HEK293 (cell line): Measurements from ENCODE around the gene MAPRE3.

Experiments
- EGR2 ChIP-seq: fragments of 450-650 bp; formaldehyde crosslinking; IDR thresholded peaks from 2 replicates; pipeline ENCODE4 v1.5.1; 2016; ENCODE audit warnings: low read depth, missing biosample characterization, missing genetic modification characterization
- GFI1B ChIP-seq: fragments of 450-650 bp; formaldehyde crosslinking; IDR thresholded peaks from 2 replicates; pipeline ENCODE4 v1.5.1; 2016; ENCODE audit warnings: missing biosample characterization, missing genetic modification characterization
- GLIS1 ChIP-seq: fragments of 450-650 bp; formaldehyde crosslinking; IDR thresholded peaks from 2 replicates; pipeline ENCODE4 v1.5.1; 2016; ENCODE audit warnings: missing biosample characterization, missing genetic modification characterization
- HOXC10 ChIP-seq: sonication (generic); formaldehyde crosslinking; IDR thresholded peaks from 2 replicates; pipeline ENCODE4 v1.8.1; 2023; ENCODE audit warnings: mild to moderate bottlenecking, missing genetic modification reagents
- IKZF3 ChIP-seq: fragments of 450-650 bp; IDR thresholded peaks from 2 replicates; pipeline ENCODE4 v1.5.0; 2018; ENCODE audit warnings: missing biosample characterization, mild to moderate bottlenecking, missing genetic modification characterization, moderate library complexity
- MYNN ChIP-seq: fragments of 450-650 bp; formaldehyde crosslinking; IDR thresholded peaks from 2 replicates; pipeline ENCODE4 v1.5.1; 2016; ENCODE audit warnings: missing biosample characterization, missing genetic modification characterization, borderline replicate concordance
- MZF1 ChIP-seq: fragments of 450-650 bp; formaldehyde crosslinking; IDR thresholded peaks from 2 replicates; pipeline ENCODE4 v1.5.1; 2017; ENCODE audit warnings: missing biosample characterization, missing genetic modification characterization, borderline replicate concordance
- PRDM1 ChIP-seq: fragments of 450-650 bp; formaldehyde crosslinking; IDR thresholded peaks from 2 replicates; pipeline ENCODE4; 2016; ENCODE audit warnings: missing biosample characterization, missing genetic modification characterization
- SP7 ChIP-seq: fragments of 450-650 bp; formaldehyde crosslinking; IDR thresholded peaks from 2 replicates; pipeline ENCODE4 v1.5.1; 2016; ENCODE audit warnings: missing biosample characterization, missing genetic modification characterization
- TCF7L2 ChIP-seq: IDR thresholded peaks from 2 replicates; pipeline ENCODE4 v1.6.1; 2011; ENCODE audit warnings: low read depth, mild to moderate bottlenecking, inconsistent platforms, low read length, moderate library complexity, borderline replicate concordance
- ZNF138 ChIP-seq: fragments of 450-650 bp; formaldehyde crosslinking; IDR thresholded peaks from 2 replicates; pipeline ENCODE4 v1.5.1; 2016; ENCODE audit warnings: missing biosample characterization, missing genetic modification characterization, borderline replicate concordance
- ZNF19 ChIP-seq: fragments of 450-650 bp; formaldehyde crosslinking; IDR thresholded peaks from 2 replicates; pipeline ENCODE4; 2016; ENCODE audit warnings: missing biosample characterization, missing genetic modification characterization, low read depth
- ZNF2 ChIP-seq: fragments of 450-650 bp; formaldehyde crosslinking; IDR thresholded peaks from 2 replicates; pipeline ENCODE4 v1.5.1; 2016; ENCODE audit warnings: missing biosample characterization, missing genetic modification characterization
- ZNF221 ChIP-seq: fragments of 450-650 bp; formaldehyde crosslinking; IDR thresholded peaks from 2 replicates; pipeline ENCODE4 v1.5.1; 2017; ENCODE audit warnings: missing biosample characterization, missing genetic modification characterization, borderline replicate concordance
- ZNF404 ChIP-seq: fragments of 450-650 bp; formaldehyde crosslinking; IDR thresholded peaks from 2 replicates; pipeline ENCODE4 v1.5.1; 2017; ENCODE audit warnings: missing biosample characterization, missing genetic modification characterization
- ZNF670 ChIP-seq: fragments of 450-650 bp; formaldehyde crosslinking; IDR thresholded peaks from 2 replicates; pipeline ENCODE4 v1.5.1; 2016; ENCODE audit warnings: missing biosample characterization, missing genetic modification characterization, low read depth
- ZNF785 ChIP-seq: fragments of 450-650 bp; formaldehyde crosslinking; IDR thresholded peaks from 2 replicates; pipeline ENCODE4 v1.5.1; 2016; ENCODE audit warnings: missing biosample characterization, missing genetic modification characterization
- ZNF791 ChIP-seq: fragments of 450-650 bp; formaldehyde crosslinking; IDR thresholded peaks from 2 replicates; pipeline ENCODE4 v1.5.1; 2016; ENCODE audit warnings: missing biosample characterization, missing genetic modification characterization
- TF ChIP-seq, protein P1 (sequence below): fragments of 450-650 bp; IDR thresholded peaks from 2 replicates; pipeline ENCODE4 v1.5.1; 2018; ENCODE audit warnings: missing biosample characterization, mild to moderate bottlenecking, missing genetic modification characterization
- TF ChIP-seq, protein P2 (sequence below): fragments of 450-650 bp; formaldehyde crosslinking; IDR thresholded peaks from 2 replicates; pipeline ENCODE4 v1.5.1; 2017; ENCODE audit warnings: missing biosample characterization, mild to moderate bottlenecking, missing genetic modification characterization, moderate library complexity
- TF ChIP-seq, protein P3 (sequence below): fragments of 450-650 bp; formaldehyde crosslinking; IDR thresholded peaks from 2 replicates; pipeline ENCODE4 v1.5.0; 2017; ENCODE audit warnings: missing biosample characterization, missing genetic modification characterization, borderline replicate concordance
- TF ChIP-seq, protein P4 (sequence below): fragments of 450-650 bp; formaldehyde crosslinking; IDR thresholded peaks from 2 replicates; pipeline ENCODE4 v1.5.1; 2017; ENCODE audit warnings: missing biosample characterization, missing genetic modification characterization
- TF ChIP-seq, protein P5 (sequence below): fragments of 450-650 bp; formaldehyde crosslinking; IDR thresholded peaks from 2 replicates; pipeline ENCODE4 v1.5.1; 2016; ENCODE audit warnings: missing biosample characterization, missing genetic modification characterization
- TF ChIP-seq, protein P6 (sequence below): fragments of 450-650 bp; formaldehyde crosslinking; IDR thresholded peaks from 2 replicates; pipeline ENCODE4 v1.5.1; 2016; ENCODE audit warnings: missing biosample characterization, missing genetic modification characterization
- TF ChIP-seq, protein P7 (sequence below): fragments of 450-650 bp; formaldehyde crosslinking; IDR thresholded peaks from 2 replicates; pipeline ENCODE4 v1.5.1; 2016; ENCODE audit warnings: missing biosample characterization, missing genetic modification characterization
- TF ChIP-seq, protein P8 (sequence below): fragments of 450-650 bp; formaldehyde crosslinking; IDR thresholded peaks from 2 replicates; pipeline ENCODE4; 2016; ENCODE audit warnings: missing biosample characterization, missing genetic modification characterization

Gene MAPRE3

DNA sequence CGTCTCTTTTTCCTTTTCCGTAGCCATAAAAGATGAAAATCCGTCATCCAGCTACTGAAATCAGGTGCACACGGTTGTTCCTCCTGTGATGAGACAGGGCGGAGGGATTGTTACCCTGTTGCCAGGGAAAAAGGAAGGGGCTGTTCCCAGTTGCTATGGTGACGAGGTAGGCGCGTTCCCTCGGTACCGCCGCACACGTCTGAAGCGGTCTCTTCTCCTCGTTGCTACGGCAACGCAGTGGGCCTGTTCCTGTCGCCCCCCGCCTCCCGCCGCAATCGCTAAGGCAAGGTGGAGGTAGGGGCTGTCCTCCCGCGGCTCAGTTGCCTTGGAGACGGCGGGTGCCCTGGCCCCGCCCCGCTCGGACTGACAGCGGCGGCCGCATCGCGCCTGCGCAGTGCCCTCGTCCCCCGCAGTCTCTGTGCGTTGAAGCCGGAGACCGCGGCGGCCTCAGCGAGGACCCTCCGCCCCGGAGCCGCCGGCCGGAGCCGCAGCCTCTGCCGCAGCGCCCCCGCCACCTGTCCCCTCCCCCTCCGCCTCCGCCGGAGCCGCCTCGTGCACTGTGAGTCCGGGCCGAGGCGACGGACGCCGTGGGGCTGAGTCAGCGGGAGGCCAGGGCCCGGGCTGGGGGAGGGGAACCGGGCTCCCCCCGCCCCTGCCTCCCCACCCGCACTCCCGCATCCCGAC, at the start of gene MAPRE3 (continued):
- TF ChIP-seq, protein P1, sequence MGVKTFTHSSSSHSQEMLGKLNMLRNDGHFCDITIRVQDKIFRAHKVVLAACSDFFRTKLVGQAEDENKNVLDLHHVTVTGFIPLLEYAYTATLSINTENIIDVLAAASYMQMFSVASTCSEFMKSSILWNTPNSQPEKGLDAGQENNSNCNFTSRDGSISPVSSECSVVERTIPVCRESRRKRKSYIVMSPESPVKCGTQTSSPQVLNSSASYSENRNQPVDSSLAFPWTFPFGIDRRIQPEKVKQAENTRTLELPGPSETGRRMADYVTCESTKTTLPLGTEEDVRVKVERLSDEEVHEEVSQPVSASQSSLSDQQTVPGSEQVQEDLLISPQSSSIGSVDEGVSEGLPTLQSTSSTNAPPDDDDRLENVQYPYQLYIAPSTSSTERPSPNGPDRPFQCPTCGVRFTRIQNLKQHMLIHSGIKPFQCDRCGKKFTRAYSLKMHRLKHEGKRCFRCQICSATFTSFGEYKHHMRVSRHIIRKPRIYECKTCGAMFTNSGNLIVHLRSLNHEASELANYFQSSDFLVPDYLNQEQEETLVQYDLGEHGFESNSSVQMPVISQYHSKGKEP (tag by site-specific recombination) = no peak
- TF ChIP-seq ZNF404 (no peak), PRDM1 (tag by site-specific recombination) (no peak), IKZF3 (tag by site-specific recombination) (no peak), ZNF19 (tag by site-specific recombination) (no peak), GLIS1 (peak; percentile 79), TCF7L2 (no peak), ZNF221 (no peak), MYNN (tag by site-specific recombination) (peak; percentile 98), HOXC10 (CRISPR knock-in tag) (no peak), EGR2 (tag by site-specific recombination) (peak; percentile 32; the same call in 1 of the 2 replicates), MZF1 (tag by site-specific recombination) (no peak), ZNF2 (no peak), ZNF785 (tag by site-specific recombination) (no peak), ZNF791 (no peak), ZNF670 (tag by site-specific recombination) (no peak), ZNF138 (no peak), SP7 (no peak), GFI1B (no peak)
- TF ChIP-seq, protein P2, sequence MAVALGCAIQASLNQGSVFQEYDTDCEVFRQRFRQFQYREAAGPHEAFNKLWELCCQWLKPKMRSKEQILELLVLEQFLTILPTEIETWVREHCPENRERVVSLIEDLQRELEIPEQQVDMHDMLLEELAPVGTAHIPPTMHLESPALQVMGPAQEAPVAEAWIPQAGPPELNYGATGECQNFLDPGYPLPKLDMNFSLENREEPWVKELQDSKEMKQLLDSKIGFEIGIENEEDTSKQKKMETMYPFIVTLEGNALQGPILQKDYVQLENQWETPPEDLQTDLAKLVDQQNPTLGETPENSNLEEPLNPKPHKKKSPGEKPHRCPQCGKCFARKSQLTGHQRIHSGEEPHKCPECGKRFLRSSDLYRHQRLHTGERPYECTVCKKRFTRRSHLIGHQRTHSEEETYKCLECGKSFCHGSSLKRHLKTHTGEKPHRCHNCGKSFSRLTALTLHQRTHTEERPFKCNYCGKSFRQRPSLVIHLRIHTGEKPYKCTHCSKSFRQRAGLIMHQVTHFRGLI (tag by site-specific recombination) = no peak
- TF ChIP-seq, protein P3, sequence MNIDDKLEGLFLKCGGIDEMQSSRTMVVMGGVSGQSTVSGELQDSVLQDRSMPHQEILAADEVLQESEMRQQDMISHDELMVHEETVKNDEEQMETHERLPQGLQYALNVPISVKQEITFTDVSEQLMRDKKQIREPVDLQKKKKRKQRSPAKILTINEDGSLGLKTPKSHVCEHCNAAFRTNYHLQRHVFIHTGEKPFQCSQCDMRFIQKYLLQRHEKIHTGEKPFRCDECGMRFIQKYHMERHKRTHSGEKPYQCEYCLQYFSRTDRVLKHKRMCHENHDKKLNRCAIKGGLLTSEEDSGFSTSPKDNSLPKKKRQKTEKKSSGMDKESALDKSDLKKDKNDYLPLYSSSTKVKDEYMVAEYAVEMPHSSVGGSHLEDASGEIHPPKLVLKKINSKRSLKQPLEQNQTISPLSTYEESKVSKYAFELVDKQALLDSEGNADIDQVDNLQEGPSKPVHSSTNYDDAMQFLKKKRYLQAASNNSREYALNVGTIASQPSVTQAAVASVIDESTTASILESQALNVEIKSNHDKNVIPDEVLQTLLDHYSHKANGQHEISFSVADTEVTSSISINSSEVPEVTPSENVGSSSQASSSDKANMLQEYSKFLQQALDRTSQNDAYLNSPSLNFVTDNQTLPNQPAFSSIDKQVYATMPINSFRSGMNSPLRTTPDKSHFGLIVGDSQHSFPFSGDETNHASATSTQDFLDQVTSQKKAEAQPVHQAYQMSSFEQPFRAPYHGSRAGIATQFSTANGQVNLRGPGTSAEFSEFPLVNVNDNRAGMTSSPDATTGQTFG (tag by site-specific recombination) = no peak
- TF ChIP-seq, protein P4, sequence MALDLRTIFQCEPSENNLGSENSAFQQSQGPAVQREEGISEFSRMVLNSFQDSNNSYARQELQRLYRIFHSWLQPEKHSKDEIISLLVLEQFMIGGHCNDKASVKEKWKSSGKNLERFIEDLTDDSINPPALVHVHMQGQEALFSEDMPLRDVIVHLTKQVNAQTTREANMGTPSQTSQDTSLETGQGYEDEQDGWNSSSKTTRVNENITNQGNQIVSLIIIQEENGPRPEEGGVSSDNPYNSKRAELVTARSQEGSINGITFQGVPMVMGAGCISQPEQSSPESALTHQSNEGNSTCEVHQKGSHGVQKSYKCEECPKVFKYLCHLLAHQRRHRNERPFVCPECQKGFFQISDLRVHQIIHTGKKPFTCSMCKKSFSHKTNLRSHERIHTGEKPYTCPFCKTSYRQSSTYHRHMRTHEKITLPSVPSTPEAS (tag by site-specific recombination) = no peak
- TF ChIP-seq, protein P5, sequence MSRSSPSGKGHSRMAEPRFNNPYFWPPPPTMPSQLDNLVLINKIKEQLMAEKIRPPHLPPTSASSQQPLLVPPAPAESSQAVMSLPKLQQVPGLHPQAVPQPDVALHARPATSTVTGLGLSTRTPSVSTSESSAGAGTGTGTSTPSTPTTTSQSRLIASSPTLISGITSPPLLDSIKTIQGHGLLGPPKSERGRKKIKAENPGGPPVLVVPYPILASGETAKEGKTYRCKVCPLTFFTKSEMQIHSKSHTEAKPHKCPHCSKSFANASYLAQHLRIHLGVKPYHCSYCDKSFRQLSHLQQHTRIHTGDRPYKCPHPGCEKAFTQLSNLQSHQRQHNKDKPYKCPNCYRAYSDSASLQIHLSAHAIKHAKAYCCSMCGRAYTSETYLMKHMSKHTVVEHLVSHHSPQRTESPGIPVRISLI (tag by site-specific recombination) = no peak
- TF ChIP-seq, protein P6, sequence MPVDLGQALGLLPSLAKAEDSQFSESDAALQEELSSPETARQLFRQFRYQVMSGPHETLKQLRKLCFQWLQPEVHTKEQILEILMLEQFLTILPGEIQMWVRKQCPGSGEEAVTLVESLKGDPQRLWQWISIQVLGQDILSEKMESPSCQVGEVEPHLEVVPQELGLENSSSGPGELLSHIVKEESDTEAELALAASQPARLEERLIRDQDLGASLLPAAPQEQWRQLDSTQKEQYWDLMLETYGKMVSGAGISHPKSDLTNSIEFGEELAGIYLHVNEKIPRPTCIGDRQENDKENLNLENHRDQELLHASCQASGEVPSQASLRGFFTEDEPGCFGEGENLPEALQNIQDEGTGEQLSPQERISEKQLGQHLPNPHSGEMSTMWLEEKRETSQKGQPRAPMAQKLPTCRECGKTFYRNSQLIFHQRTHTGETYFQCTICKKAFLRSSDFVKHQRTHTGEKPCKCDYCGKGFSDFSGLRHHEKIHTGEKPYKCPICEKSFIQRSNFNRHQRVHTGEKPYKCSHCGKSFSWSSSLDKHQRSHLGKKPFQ (tag by site-specific recombination) = no peak
- TF ChIP-seq, protein P7, sequence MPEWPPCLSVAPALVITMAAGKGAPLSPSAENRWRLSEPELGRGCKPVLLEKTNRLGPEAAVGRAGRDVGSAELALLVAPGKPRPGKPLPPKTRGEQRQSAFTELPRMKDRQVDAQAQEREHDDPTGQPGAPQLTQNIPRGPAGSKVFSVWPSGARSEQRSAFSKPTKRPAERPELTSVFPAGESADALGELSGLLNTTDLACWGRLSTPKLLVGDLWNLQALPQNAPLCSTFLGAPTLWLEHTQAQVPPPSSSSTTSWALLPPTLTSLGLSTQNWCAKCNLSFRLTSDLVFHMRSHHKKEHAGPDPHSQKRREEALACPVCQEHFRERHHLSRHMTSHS = no peak
- TF ChIP-seq, protein P8, sequence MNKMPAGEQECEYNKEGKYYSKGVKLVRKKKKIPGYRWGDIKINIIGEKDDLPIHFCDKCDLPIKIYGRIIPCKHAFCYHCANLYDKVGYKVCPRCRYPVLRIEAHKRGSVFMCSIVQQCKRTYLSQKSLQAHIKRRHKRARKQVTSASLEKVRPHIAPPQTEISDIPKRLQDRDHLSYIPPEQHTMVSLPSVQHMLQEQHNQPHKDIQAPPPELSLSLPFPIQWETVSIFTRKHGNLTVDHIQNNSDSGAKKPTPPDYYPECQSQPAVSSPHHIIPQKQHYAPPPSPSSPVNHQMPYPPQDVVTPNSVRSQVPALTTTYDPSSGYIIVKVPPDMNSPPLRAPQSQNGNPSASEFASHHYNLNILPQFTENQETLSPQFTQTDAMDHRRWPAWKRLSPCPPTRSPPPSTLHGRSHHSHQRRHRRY (tag by site-specific recombination) = no peak
